Chondrocyte (in vitro differentiated cells): ENCODE results near the gene DRD3. TPM values are rescaled to one million over a fixed set of nuclear protein-coding genes. Genes with fewer than 3 reads are reported as not detected.

Experiments used
- DNase-seq: peaks from one replicate; pipeline ENCODE4 v3.0.0; 2021; ENCODE audit warnings: mixed read lengths, low spot score
- H3K27ac Mint-ChIP-seq: one replicate; pipeline ENCODE4 v1.8.0; 2021; ENCODE audit warnings: mild to moderate bottlenecking, moderate library complexity, mixed read lengths; ENCODE audit not compliant: unreplicated experiment
- H3K27me3 Mint-ChIP-seq: 2 replicates; pipeline ENCODE4 v1.8.0; 2021; ENCODE audit warnings: low read depth, mixed read lengths
- H3K36me3 Mint-ChIP-seq: 2 replicates; pipeline ENCODE4 v1.8.0; 2021; ENCODE audit warnings: low read depth, mixed read lengths
- H3K4me1 Mint-ChIP-seq: 2 replicates; pipeline ENCODE4 v1.8.0; 2021; ENCODE audit warnings: low read depth, mild to moderate bottlenecking, mixed read lengths
- H3K4me3 Mint-ChIP-seq: one replicate; pipeline ENCODE4 v1.8.0; 2021; ENCODE audit warnings: mild to moderate bottlenecking, moderate library complexity, mixed read lengths; ENCODE audit not compliant: unreplicated experiment
- H3K9me3 Mint-ChIP-seq: 2 replicates; pipeline ENCODE4 v1.8.0; 2021; ENCODE audit warnings: low read depth, mixed read lengths
- CTCF ChIP-seq: fragments of 200-600 bp; sonication (generic); IDR thresholded peaks from 2 replicates; pipeline ENCODE4 v1.5.0; 2021; ENCODE audit warnings: antibody characterized with exemption, mild to moderate bottlenecking, moderate library complexity
- long read RNA-seq: library from polyadenylated mRNA; stranded (forward); transcript quantifications from one replicate; pipeline ENCODE4 v2.0.0, GENCODE V29; 2021
- total RNA-seq: library from RNA; stranded (reverse); gene quantifications from 3 replicates; pipeline ENCODE4 v1.2.1, GENCODE V29; 2021

DRD3 gene
- not detected in 3 replicates for total RNA-seq
- long read RNA-seq: 0 reads

- Mint-ChIP-seq H3K27me3 (peaks cover 20% of the 10 kb centered on the region), H3K36me3 (peaks cover 1% of the 10 kb centered on the region), H3K9me3 (peaks cover 3% of the 10 kb centered on the region), H3K27ac (no peak within 1 kb of the TSS), H3K4me3 (no peak within 1 kb of the TSS), H3K4me1 (no peaks in the 10 kb centered on the region)
- DNase-seq: no peak
- no peak for TF ChIP-seq CTCF
These were observed at the start of gene DRD3 for GRCh38 chr3:114178770-114179368. DRD3 (minus strand) TSS chr3:114179052; CDS start chr3:114171992, 7,060 bp downstream.

DNA sequence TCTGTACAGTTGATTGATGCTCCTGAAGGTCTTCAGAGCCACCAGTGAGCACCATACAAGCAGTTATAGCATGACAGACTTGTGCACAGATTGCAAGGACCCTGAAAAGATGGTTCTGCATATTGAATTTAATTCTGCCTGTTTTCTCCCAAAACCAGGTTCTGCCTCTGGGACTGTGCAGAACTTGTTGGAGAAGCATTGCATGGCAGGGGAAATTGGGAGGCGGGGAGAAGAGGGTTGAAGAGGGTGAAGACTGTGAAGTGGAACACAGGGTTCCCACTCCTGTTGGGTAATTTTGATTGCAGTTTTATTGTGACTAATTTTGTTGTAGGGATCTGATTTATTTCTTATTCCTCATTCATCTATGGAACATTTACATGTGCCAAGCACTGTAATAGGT, 48.2 kb upstream of the DRD3 start:
- Mint-ChIP-seq H3K9me3 (peaks cover 19% of the 10 kb centered on the region), H3K4me1 (no peaks in the 10 kb centered on the region), H3K36me3 (peaks cover 1% of the 10 kb centered on the region), H3K27ac (no peak overlapping the region), H3K4me3 (no peak overlapping the region), H3K27me3 (peaks cover 12% of the 10 kb centered on the region)
- no peak for TF ChIP-seq CTCF
- DNase-seq: no peak

GRCh38 chr3:114226313-114226712, 47.5 kb upstream of the DRD3 start:
- no peak for TF ChIP-seq CTCF
- Mint-ChIP-seq H3K36me3 (peaks cover 1% of the 10 kb centered on the region), H3K9me3 (peaks cover 19% of the 10 kb centered on the region), H3K4me3 (no peak overlapping the region), H3K27me3 (peaks cover 12% of the 10 kb centered on the region), H3K4me1 (no peaks in the 10 kb centered on the region), H3K27ac (no peak overlapping the region)
- no peak for DNase-seq

DNA sequence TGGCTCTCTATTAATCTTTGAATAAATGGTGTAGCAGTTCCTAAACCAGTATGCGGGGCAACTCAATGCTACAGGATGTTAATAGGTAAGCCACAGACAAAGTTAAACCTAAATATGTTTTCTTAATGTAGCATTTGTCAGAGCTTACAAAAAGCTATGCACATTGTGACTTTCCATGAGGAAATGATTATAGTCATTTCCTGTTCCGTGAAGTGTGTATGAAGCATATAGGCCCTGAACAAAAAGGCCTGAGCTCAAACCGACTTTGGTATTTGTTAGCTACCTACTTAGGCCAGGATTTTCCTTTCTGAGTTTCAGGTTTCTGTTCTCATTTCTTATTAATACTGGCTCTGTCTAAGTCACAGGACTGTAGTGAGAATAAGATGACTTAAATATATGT, 44.3 kb upstream of the DRD3 start:
- Mint-ChIP-seq H3K4me1 (no peaks in the 10 kb centered on the region), H3K36me3 (peaks cover 1% of the 10 kb centered on the region), H3K4me3 (no peak overlapping the region), H3K9me3 (peaks cover 19% of the 10 kb centered on the region), H3K27me3 (peaks cover 21% of the 10 kb centered on the region), H3K27ac (no peak overlapping the region)
- DNase-seq: no peak
- TF ChIP-seq CTCF: no peak

GRCh38 chr3:114221881-114222264, 43.0 kb upstream of the DRD3 start:
- no peak overlapping the region for H3K4me3 Mint-ChIP-seq
- H3K36me3 Mint-ChIP-seq: peaks cover 1% of the 10 kb centered on the region
- H3K4me1 Mint-ChIP-seq: no peaks in the 10 kb centered on the region
- no peak for DNase-seq
- no peak overlapping the region for H3K27ac Mint-ChIP-seq
- peaks cover 19% of the 10 kb centered on the region for H3K9me3 Mint-ChIP-seq
- no peak for TF ChIP-seq CTCF
- peaks cover 11% of the 10 kb centered on the region for H3K27me3 Mint-ChIP-seq
